H1 (cell line): Measurements from ENCODE around the gene GNAL. TPM values are rescaled to one million over a fixed set of nuclear protein-coding genes. Genes with fewer than 3 reads are reported as not detected.

Source experiments
- CTCF ChIA-PET: fragments of 300-600 bp; sonication (Branson Sonifier 250); formaldehyde crosslinking; loops from one replicate; lab custom pipeline; 2021; ENCODE audit not compliant: partially characterized antibody; lab: Charles Lee
- POLR2A ChIA-PET: fragments of 300-600 bp; sonication (Branson Sonifier 250); formaldehyde crosslinking; loops from one replicate; lab custom pipeline; 2021; ENCODE audit warnings: inconsistent platforms; ENCODE audit not compliant: partially characterized antibody; lab: Charles Lee
- DNase-seq, 2 experiments: peaks; one replicate each; pipeline versions ENCODE4 v3.0.0 to v3.0.0-alpha.2; 2010 to 2022; ENCODE audit warnings: low spot score in 2 of 2, low read depth in 1 of 2, mixed read lengths in 1 of 2
- FAIRE-seq: peaks from 2 replicates; lab custom pipeline; 2011; peaks lifted over from hg19 to GRCh38; lab: Jason Lieb, UNC
- H2AFZ ChIP-seq: 2 replicates; pipeline ENCODE4 v1.8.1; 2012; ENCODE audit warnings: low read length, inconsistent platforms
- H2AK5ac ChIP-seq: 2 replicates; pipeline ENCODE4 v1.6.1; 2013; ENCODE audit warnings: low read depth, low read length
- H2BK120ac ChIP-seq: replicated peaks from 2 replicates; pipeline ENCODE3; 2013; ENCODE audit warnings: low read depth, low read length, inconsistent platforms
- H2BK12ac ChIP-seq: 2 replicates; pipeline ENCODE4 v1.6.1; 2013; ENCODE audit warnings: low read depth, low read length
- H2BK15ac ChIP-seq: 2 replicates; pipeline ENCODE4 v1.6.1; 2013; ENCODE audit warnings: low read length
- H2BK20ac ChIP-seq: 2 replicates; pipeline ENCODE4 v1.6.1; 2013; ENCODE audit warnings: low read length
- H2BK5ac ChIP-seq: 2 replicates; pipeline ENCODE4 v1.6.1; 2013; ENCODE audit warnings: low read depth, low read length
- H3K14ac ChIP-seq: 2 replicates; pipeline ENCODE4 v1.6.1; 2013; ENCODE audit warnings: inconsistent platforms; ENCODE audit not compliant: insufficient read length
- H3K18ac ChIP-seq: 2 replicates; pipeline ENCODE4 v1.6.1; 2013; ENCODE audit warnings: low read length; ENCODE audit errors: extremely low read depth
- H3K23ac ChIP-seq: 2 replicates; pipeline ENCODE4 v1.6.1; 2013; ENCODE audit warnings: inconsistent platforms; ENCODE audit not compliant: insufficient read length
- H3K23me2 ChIP-seq: 2 replicates; pipeline ENCODE4 v1.6.1; 2013; ENCODE audit warnings: low read depth, low read length
- H3K27ac ChIP-seq: 2 replicates; pipeline ENCODE4 v1.6.1; 2011; ENCODE audit warnings: low read depth, low read length, inconsistent platforms
- H3K27me3 ChIP-seq, 4 experiments: replicated peaks in 1 of 4; 1 replicate in 1 of 4; 2 replicates in 3 of 4; pipeline versions ENCODE4 v1.6.1 to v1.8.1; 2011 to 2013; ENCODE audit warnings: low read length in 3 of 4, mild to moderate bottlenecking in 3 of 4, inconsistent platforms in 2 of 4, mixed read lengths in 2 of 4, moderate library complexity in 1 of 4; ENCODE audit not compliant: control insufficient read depth in 3 of 4, insufficient read depth in 3 of 4; ENCODE audit errors: extremely low read depth in 1 of 4
- H3K36me3 ChIP-seq, 4 experiments: 2 replicates each; pipeline versions ENCODE4 v1.6.1 to v1.8.1; 2011 to 2013; ENCODE audit warnings: mild to moderate bottlenecking in 4 of 4, low read length in 3 of 4, moderate library complexity in 2 of 4, control low read depth in 1 of 4, inconsistent platforms in 1 of 4; ENCODE audit not compliant: insufficient read depth in 4 of 4, control insufficient read depth in 2 of 4
- H3K4ac ChIP-seq: replicated peaks from 2 replicates; pipeline ENCODE3; 2013; ENCODE audit warnings: low read length, low read depth, mixed read lengths, inconsistent platforms; ENCODE audit not compliant: insufficient read length
- H3K4me1 ChIP-seq, 4 experiments: replicated peaks in 1 of 4; 1 replicate in 1 of 4; 2 replicates in 3 of 4; pipeline versions ENCODE4 v1.6.1 to v1.8.1; 2011 to 2013; ENCODE audit warnings: low read length in 3 of 4, inconsistent platforms in 2 of 4, mixed read lengths in 1 of 4; ENCODE audit not compliant: insufficient read depth in 4 of 4, control insufficient read depth in 3 of 4
- H3K4me2 ChIP-seq, 2 experiments: 2 replicates each; pipeline versions ENCODE4 v1.6.1 to v1.8.1; 2011 to 2013; ENCODE audit warnings: low read depth in 2 of 2, low read length in 2 of 2, control low read depth in 1 of 2, inconsistent platforms in 1 of 2, mild to moderate bottlenecking in 1 of 2; ENCODE audit not compliant: insufficient read depth in 1 of 2
- H3K4me3 ChIP-seq, 4 experiments: fragments of 200-600, 300-600 bp in 1 of 4; sonication (generic), shearing (Covaris generic), sonication (Bioruptor Twin) in 1 of 4; 2 replicates each; pipeline versions ENCODE4 v1.5.1 to v1.8.1; 2011 to 2016; ENCODE audit warnings: low read length in 4 of 4, low read depth in 3 of 4, control low read depth in 2 of 4, inconsistent platforms in 2 of 4, mild to moderate bottlenecking in 2 of 4, mixed read lengths in 1 of 4, moderate library complexity in 1 of 4; ENCODE audit not compliant: insufficient read depth in 2 of 4; ENCODE audit errors: extremely low read depth in 1 of 4
- H3K56ac ChIP-seq: replicated peaks from 2 replicates; pipeline ENCODE3; 2013; ENCODE audit warnings: low read depth, mild to moderate bottlenecking, mixed read lengths, low read length, inconsistent platforms; ENCODE audit not compliant: insufficient read length
- H3K79me1 ChIP-seq: 2 replicates; pipeline ENCODE4 v1.6.1; 2013; ENCODE audit warnings: low read depth, low read length, control low read depth
- H3K79me2 ChIP-seq, 2 experiments: 2 replicates each; pipeline versions ENCODE4 v1.6.1 to v1.8.1; 2012 to 2013; ENCODE audit warnings: low read length in 2 of 2, mild to moderate bottlenecking in 2 of 2, inconsistent platforms in 1 of 2; ENCODE audit not compliant: insufficient read depth in 2 of 2, control insufficient read depth in 1 of 2
- H3K9ac ChIP-seq, 4 experiments: replicated peaks in 1 of 4; 1 replicate in 1 of 4; 2 replicates in 3 of 4; pipeline versions ENCODE4 v1.6.1 to v1.8.1; 2011 to 2013; ENCODE audit warnings: low read depth in 3 of 4, low read length in 3 of 4, control low read depth in 2 of 4, mild to moderate bottlenecking in 2 of 4, moderate library complexity in 2 of 4, inconsistent platforms in 1 of 4; ENCODE audit errors: extremely low read depth in 1 of 4
- H3K9me3 ChIP-seq, 2 experiments: 2 replicates each; pipeline versions ENCODE4 v1.6.1 to v1.8.1; 2012 to 2013; ENCODE audit warnings: mild to moderate bottlenecking in 2 of 2, moderate library complexity in 2 of 2, control low read depth in 1 of 2, inconsistent platforms in 1 of 2, low read depth in 1 of 2, low read length in 1 of 2, mixed read lengths in 1 of 2; ENCODE audit not compliant: insufficient read depth in 2 of 2
- H4K20me1 ChIP-seq, 2 experiments: replicated peaks in 1 of 2; 2 replicates each; pipeline versions ENCODE3 to v1.8.1; 2011 to 2013; ENCODE audit warnings: inconsistent platforms in 2 of 2, low read length in 2 of 2, mild to moderate bottlenecking in 1 of 2; ENCODE audit not compliant: insufficient read depth in 2 of 2, control insufficient read depth in 1 of 2
- H4K5ac ChIP-seq: 2 replicates; pipeline ENCODE4 v1.6.1; 2013; ENCODE audit warnings: low read length, low read depth, mixed read lengths, inconsistent platforms; ENCODE audit not compliant: insufficient read length
- H4K8ac ChIP-seq: 2 replicates; pipeline ENCODE4 v1.8.0; 2013; ENCODE audit warnings: mild to moderate bottlenecking, moderate library complexity, low read length, inconsistent platforms; ENCODE audit not compliant: insufficient read depth; ENCODE audit errors: extremely low read depth
- H4K91ac ChIP-seq: replicated peaks from 2 replicates; pipeline ENCODE3; 2013; ENCODE audit warnings: low read length, mixed read lengths, inconsistent platforms; ENCODE audit not compliant: insufficient read length
- BACH1 ChIP-seq: IDR thresholded peaks from 2 replicates; pipeline ENCODE4 v1.6.1; 2012; ENCODE audit warnings: low read length, improper control_type of control experiment
- CTBP2 ChIP-seq: IDR thresholded peaks from 2 replicates; pipeline ENCODE4 v1.7.0; 2011; ENCODE audit warnings: borderline replicate concordance, mild to moderate bottlenecking, moderate library complexity, mixed read lengths, low read length; ENCODE audit not compliant: insufficient read depth, insufficient read length
- EGR1 ChIP-seq: IDR thresholded peaks from 2 replicates; pipeline ENCODE4 v1.6.1; 2011; ENCODE audit warnings: low read depth, low read length, borderline replicate concordance
- GTF2F1 ChIP-seq: IDR thresholded peaks from 2 replicates; pipeline ENCODE4 v1.6.1; 2012; ENCODE audit warnings: low read depth, low read length, improper control_type of control experiment, borderline replicate concordance
- JUND ChIP-seq: IDR thresholded peaks from 2 replicates; pipeline ENCODE4 v1.6.1; 2011; ENCODE audit warnings: mild to moderate bottlenecking, improper control_type of control experiment, low read length
- POU5F1 ChIP-seq: IDR thresholded peaks from 2 replicates; pipeline ENCODE4 v1.6.1; 2011; ENCODE audit warnings: low read depth, mild to moderate bottlenecking, low read length, moderate library complexity
- RXRA ChIP-seq: IDR thresholded peaks from 2 replicates; pipeline ENCODE4 v1.6.1; 2011; ENCODE audit warnings: low read depth, mild to moderate bottlenecking, low read length, moderate library complexity; ENCODE audit not compliant: insufficient read depth
- SP1 ChIP-seq: IDR thresholded peaks from 2 replicates; pipeline ENCODE4 v1.6.1; 2011; ENCODE audit warnings: low read depth, low read length
- SP2 ChIP-seq: IDR thresholded peaks from 2 replicates; pipeline ENCODE4 v1.6.1; 2012; ENCODE audit warnings: mild to moderate bottlenecking, low read length, inconsistent platforms
- TEAD4 ChIP-seq: IDR thresholded peaks from 2 replicates; pipeline ENCODE4 v1.6.1; 2012; ENCODE audit warnings: low read depth, low read length, inconsistent platforms, mixed read lengths
- YY1 ChIP-seq: IDR thresholded peaks from 2 replicates; pipeline ENCODE4 v1.6.1; 2011; ENCODE audit warnings: low read depth, mild to moderate bottlenecking, low read length
- WGBS, 2 experiments: shearing (Covaris generic) in 1 of 2; methylation state at CpG; one replicate each; pipeline versions ENCODE4 v1.1.6 to v1.1.7; 2013 to 2015; ENCODE audit warnings: low lambda C conversion rate in 2 of 2, mixed read lengths in 2 of 2, inconsistent platforms in 1 of 2, low coverage in 1 of 2, missing lambda C conversion rate in 1 of 2; ENCODE audit not compliant: insufficient replicate concordance in 2 of 2, insufficient coverage in 1 of 2, insufficient read length in 1 of 2; ENCODE audit errors: extremely low coverage in 1 of 2, missing lambda C conversion rate in 1 of 2; 5-methylcytosine and 5-hydroxymethylcytosine counted together
- polyA plus RNA-seq, 7 experiments: library from polyadenylated mRNA; depleted of rRNA in 3 of 7; stranded (reverse) in 5 of 7; unstranded in 2 of 7; fragments of >200 nt in 5 of 7; fragments of 200-250 nt in 2 of 7; gene quantifications; 1 replicate in 5 of 7; 2 replicates in 1 of 7; 4 replicates in 1 of 7; pipeline versions ENCODE4 v1.2.1 to v1.2.3, GENCODE V29; 2011 to 2013; ENCODE audit warnings: missing spikeins in 2 of 7, mixed read lengths in 2 of 7
- total RNA-seq: library from RNA; stranded (reverse); fragmentation: NEBNext Ultra II Directional; extraction: Animal tissue kit (Norgen Biotek cat#: 25700); gene quantifications from 2 replicates; pipeline ENCODE4 v1.2.1, GENCODE V29; 2021
- TF ChIP-seq, protein P1 (sequence below): IDR thresholded peaks from 2 replicates; pipeline ENCODE4 v1.6.1; 2011; ENCODE audit warnings: low read length, improper control_type of control experiment

The GNAL gene
- total and polyA plus RNA-seq, 2 of the 8 experiments (the other 6 are each of a cell fraction or from before 2014, with no cell fraction given) = 13.2 to 18.3 TPM

DNA sequence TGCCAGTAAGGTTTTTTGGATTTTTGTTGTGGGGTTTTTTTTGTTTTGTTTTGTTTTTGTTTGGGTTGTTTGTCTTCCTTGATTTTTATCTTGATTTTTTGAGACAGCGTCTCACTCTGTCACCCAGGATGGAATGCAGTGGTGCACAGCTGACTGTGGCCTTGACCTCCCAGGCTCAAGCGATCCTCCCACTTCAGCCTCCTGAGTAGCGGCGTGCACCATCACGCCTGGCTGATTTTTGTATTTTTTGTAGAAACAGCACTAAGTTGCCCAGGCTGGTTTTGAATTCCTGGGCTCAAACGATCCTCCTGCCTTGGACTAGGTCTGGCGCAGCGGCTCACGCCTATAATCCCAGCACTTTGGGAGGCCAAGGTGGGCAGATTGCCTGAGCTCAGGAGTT, 202.7 kb downstream of the GNAL start:
- Histone ChIP-seq H3K4me2 (no peak overlapping the region), H3K14ac (no peak overlapping the region), H3K79me2 (no peaks in the 10 kb centered on the region), H3K18ac (no peak overlapping the region), H3K23ac (no peak overlapping the region), H3K23me2 (no peaks in the 10 kb centered on the region), H3K4me3 (no peak overlapping the region), H2BK120ac (no peak overlapping the region), H2BK12ac (no peak overlapping the region), H3K27ac (no peak overlapping the region), H3K9me3 (no peaks in the 10 kb centered on the region), H3K27me3 (no peaks in the 10 kb centered on the region), H3K9ac (no peak overlapping the region), H4K5ac (no peak overlapping the region), H2AK5ac (no peak overlapping the region), H2BK15ac (no peak overlapping the region), H4K8ac (no peak overlapping the region), H3K36me3 (peaks cover 0 to 12% (median 2%) of the 10 kb centered on the region in 4 experiments; a peak in 3 of 8 replicates), H3K4ac (no peak overlapping the region), H3K56ac (no peak overlapping the region), H2BK20ac (no peak overlapping the region), H3K4me1 (no peaks in the 10 kb centered on the region), H2BK5ac (no peak overlapping the region), H2AFZ (no peak overlapping the region), H4K91ac (no peak overlapping the region), H4K20me1 (no peaks in the 10 kb centered on the region), H3K79me1 (no peaks in the 10 kb centered on the region)
- ChIA-PET CTCF (interaction anchor here (0.6 to 1.4 kb wide), 2 partner anchors 10 to 29 kb away, joined by 3 to 5 read pairs; no protein-coding TSS in a partner anchor), POLR2A (interaction anchor here (0.6 kb wide), 1 partner anchor 11 kb away, joined by 4 read pairs; no protein-coding TSS in a partner anchor)
- DNase-seq (no peak), FAIRE-seq (no peak)
- TF ChIP-seq TEAD4 = no peak
- TF ChIP-seq GTF2F1 = no peak
- no peak for TF ChIP-seq YY1
- TF ChIP-seq RXRA = no peak
- TF ChIP-seq, protein P1, sequence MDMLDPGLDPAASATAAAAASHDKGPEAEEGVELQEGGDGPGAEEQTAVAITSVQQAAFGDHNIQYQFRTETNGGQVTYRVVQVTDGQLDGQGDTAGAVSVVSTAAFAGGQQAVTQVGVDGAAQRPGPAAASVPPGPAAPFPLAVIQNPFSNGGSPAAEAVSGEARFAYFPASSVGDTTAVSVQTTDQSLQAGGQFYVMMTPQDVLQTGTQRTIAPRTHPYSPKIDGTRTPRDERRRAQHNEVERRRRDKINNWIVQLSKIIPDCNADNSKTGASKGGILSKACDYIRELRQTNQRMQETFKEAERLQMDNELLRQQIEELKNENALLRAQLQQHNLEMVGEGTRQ = no peak
- TF ChIP-seq JUND = no peak
- TF ChIP-seq SP2 = no peak
- no peak for TF ChIP-seq CTBP2
- TF ChIP-seq EGR1 = no peak
- no peak for TF ChIP-seq SP1
- TF ChIP-seq BACH1 = no peak
- no peak for TF ChIP-seq POU5F1
- 90% methylated on average over 9 of the region's 9 CpGs; no CpG with 5 or more reads in 1 of the 2 experiments for WGBS, 2 experiments
